GM19035 (cell line): Measurements from ENCODE around the gene AJAP1.

ENCODE experiments used
- ATAC-seq: cut with Tn5 transposase; IDR thresholded peaks from one replicate; pipeline ENCODE4 v1.9.1; 2021; ENCODE audit not compliant: unreplicated experiment

Gene AJAP1

DNA sequence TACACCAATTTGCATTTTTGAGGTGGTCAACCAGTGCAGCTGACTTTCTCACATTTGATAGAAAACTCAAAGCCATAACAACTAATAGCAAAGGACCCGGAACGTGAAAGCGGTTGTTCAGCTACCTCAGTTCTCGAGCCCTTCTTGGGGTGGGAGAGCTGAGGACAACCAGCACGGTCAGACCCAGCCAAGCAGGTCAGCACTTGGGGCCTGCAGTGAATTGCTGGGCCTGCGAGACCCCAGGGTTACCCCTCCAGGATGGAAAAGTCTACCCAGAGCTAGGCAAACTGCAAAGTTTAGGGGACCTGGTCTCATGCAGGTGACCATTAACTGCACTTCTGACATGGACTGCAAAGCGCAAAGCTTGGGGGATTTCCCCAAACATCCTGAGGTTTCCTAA is 23.8 kb upstream of the AJAP1 start:
- no peak for ATAC-seq

DNA sequence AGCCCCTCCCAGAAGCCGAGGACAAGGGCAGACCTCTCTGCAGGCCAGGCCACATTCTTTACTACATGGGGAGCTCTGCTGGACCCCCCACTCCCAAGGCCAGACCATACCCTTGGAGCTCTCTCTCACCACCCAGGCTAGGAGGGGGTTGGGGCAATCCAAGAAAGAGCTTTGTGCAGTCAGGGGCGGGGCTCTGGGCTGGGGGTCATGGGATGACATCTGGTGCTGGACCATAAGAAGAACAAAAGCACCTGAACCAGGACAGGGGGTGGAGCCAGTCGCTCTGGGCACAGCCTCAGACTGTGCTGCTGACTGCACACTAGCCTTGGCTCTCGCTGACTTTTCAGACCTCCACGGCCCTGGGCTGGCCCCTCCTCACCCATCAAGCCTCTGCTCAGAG is 23.1 kb upstream of the AJAP1 start:
- ATAC-seq = no peak

DNA sequence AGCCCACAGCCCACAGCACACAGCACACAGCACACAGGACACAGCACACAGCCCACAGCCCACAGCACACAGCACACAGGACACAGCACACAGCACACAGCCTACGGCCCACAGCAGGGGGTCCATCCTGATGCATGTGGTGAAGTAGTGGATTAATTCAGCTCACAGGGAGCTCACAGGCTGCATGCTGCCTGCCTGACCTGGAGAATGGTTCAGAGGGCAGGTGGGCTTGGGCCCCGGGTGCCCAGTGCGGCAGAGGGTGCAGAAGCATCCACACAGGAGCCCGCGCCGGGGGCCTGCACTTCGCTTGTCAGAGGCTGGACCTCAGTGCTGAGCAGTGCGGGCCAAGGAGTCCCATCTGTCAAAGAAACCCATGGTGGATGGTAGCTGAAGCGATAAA is 21.1 kb upstream of the AJAP1 start:
- no peak for ATAC-seq

DNA sequence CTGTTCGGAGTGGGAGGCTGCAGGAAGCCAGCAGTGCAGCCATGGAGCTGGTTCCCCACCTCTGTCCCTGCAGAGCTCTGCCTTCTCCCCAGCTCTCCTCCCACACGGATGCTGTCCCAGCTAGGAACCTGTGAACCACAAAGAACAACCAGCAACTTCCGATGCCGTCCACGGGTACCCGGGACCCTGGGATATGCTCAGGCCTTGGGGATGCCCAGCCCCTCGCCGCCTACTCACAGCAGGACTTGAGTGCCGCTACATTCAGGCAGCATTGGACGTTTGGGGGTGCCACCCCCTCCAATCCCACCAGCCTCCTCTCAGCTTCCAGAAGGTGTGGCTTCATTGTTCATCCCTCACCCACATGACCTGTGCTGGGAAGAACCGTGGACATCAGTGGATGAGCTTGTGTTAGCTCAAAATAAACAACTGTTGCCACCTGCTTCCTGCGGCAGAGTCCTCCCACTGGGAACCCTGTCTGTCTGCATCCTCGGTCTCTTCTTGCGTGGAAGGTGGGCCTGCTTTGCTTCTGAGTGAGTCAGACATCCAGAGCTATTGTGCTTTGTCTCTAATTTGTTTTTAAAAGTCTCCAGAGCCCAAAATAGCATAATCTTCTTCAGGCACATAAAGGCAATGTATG is 20.1 kb upstream of the AJAP1 start:
- no peak for ATAC-seq

DNA sequence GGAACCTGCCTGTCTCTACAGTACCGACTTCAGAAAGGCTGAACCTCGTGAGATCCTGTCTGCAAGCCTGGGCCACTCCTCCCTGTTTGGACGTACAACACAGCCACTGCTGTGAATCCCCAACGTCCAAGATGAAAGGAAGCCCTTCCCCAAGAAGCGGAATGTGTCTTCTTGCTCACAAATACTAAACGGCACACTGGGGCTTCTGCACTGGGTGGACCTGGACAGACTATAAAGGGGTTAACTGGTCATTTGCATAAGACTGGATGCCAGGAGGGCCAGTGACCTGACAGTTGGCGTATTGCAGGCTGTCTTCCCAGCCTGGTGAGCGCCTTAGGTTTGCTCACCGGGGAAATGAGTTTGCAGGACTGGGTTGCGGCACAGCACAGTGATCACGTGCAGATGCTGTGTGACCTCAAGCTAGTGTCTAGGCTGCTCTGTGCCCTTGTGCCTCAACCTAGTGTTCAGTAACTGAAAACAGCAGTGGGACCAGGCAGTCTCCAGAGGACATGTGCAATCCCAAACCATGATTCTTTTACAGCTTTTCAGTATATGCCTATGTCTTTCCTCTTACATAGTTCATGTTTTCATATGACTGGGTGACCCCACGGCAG is 19.5 kb upstream of the AJAP1 start:
- ATAC-seq = no peak

DNA sequence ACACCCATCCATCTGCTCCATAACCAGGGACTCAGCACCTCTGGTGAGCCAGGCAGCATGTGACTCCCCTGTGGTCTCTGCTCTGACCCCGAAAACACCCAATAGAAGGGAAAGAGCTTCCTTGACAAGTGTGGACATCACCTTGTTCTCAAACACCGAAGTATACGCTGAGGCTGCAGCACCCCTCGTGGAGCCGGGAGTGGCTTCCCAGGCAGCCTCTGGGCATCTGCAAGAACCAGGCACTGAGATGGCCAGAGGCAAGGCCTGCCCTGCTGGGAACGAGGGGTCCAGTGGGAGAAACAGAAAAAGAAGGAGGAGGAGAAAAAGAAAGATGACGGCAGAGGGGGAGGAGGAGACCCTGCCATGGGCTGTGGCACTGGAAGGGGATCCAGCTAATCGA is 18.2 kb upstream of the AJAP1 start:
- no peak for ATAC-seq

DNA sequence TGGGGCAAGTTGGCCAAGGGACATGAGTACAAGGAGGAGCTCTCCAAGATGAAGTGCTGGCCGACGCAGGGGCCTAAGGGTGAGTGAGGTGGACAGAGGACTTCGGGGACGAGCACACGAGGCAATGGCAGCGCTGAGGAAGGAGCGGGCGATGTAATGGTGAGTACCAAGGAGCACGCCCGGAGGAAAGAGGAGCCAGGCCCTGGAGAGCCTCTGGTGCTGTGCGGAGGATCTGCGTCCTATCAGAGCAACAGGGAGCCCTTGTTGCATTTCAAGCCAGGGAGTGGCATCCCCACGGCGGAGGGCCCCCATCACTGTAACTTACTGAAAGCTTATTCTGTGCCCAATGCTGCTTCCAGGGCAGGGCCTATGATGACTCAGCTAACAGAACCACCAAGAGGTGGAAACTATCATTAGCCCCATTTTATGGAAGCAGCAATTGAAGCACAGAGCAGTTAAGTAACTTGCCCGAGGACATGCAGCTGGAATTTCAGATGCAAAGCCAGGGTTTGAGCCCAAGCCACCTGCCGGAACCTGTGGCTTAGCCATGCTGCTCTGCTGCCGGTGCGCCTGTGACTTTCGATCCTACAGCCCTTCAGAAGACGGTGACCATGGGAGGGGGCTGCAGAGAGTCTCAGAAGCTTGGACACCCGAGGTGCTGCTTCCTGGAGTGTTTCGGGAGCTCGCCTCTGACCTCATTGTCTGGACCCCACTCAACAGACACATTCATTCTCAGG is 17.6 kb upstream of the AJAP1 start:
- ATAC-seq = no peak

DNA sequence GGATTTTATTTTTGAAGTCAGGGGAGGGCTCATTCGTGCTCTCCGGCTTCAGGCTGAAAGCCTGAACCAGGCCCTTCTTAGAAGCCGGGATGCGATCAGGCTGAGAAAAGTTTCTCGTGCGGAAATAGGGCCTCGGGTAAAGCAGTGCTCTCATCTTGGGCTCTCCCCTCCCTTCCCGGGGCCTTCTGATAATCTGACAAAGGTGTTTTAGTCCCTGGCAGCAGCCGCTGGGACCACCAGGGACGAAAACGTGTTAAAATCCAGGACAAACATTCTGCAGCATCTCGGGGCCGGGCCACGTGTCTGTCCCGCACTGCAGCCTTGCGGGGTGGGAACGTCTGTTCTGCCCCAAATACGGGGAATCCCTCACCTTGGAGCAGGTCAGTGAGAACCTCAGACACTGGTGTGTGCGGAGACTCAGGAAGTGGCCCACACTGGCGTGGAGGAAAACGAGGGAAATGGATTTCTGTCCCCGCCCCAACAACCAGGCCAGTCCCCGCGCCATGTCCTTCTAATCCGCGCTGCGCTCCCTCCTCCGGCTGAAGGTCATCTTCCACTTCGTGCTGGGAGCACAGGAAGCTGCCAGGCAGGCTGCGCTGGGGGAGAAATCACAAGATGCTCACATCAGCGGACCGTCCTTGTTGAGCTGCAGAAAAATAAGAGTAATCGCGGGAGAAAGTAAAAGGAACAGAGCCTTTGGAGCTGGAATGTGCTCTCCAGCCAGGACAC is 16.6 kb upstream of the AJAP1 start:
- no peak for ATAC-seq

DNA sequence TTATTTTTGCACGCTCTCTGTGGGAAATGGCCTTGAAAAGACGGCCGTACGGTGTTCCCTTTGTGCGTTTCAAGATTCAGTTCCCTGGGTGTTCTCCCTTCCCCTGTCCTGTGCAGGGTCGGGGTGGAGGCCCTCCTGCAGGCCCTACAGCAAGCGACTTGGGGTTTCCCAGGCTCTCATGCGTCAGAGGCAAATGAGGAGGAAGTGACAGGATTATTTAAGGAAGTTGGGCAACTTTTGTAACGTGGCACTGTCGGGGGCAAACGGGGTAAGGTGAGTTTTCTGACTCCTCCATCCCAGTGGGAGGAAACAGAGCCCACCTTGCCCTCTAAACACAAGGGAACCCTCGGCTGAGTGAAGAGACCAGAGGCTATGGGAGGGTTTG is 16.1 kb upstream of the AJAP1 start:
- no peak for ATAC-seq

DNA sequence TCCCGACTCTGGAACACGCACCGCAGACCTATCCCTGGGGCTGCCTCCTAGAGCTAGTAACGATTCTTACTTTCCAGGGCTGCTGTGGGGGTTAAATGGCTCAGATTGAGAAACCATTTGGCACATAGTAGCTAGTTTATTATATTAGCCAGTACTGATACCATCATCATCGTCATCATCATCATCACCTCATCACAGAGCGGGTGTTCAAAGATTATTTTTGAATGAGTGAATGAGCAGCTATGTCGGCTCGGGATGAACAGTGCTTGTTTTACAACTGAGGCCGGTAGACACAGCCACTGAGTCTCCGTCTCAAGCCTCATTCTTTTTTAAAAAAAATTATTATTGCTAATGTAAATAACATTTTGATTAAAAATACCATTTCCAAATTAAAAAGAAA is 13.5 kb upstream of the AJAP1 start:
- no peak for ATAC-seq

DNA sequence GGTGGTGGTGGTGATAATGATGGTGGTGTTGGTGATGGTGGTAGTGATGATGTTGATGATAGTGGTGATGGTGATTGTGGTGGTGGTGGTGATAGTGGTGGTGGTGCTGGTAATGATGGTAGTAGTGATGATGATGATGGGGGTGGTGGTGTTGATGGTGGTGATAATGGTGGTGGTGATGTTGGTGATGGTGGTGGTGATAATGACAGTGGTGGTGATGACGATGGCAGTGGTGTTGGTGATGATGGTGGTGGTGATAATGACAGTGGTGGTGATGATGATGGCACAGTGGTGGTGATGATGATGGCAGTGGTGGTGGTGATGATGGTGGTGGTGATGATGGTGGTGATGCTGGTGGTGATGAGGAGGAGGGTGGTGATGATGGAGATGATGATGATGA is 7.0 kb upstream of the AJAP1 start:
- no peak for ATAC-seq

DNA sequence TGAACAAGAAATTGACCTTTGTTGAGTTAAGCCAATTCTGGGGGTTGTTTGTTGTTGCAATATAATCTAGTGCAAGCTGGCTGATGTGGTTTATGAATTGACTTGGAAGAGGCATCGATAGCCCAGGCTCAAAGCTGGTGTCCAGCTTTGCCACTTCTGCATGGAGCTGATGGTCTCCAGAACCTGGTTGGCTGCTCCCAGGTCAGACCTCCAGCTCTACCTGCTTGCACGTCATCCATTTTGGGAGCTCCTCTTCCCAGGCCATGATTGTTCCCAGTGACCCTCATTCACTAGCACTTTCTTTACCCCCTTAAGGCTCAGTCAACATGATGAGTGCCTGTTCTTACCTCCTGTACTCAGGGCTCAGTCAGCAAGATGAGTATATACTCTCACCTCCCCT is 5.8 kb upstream of the AJAP1 start:
- no peak for ATAC-seq

DNA sequence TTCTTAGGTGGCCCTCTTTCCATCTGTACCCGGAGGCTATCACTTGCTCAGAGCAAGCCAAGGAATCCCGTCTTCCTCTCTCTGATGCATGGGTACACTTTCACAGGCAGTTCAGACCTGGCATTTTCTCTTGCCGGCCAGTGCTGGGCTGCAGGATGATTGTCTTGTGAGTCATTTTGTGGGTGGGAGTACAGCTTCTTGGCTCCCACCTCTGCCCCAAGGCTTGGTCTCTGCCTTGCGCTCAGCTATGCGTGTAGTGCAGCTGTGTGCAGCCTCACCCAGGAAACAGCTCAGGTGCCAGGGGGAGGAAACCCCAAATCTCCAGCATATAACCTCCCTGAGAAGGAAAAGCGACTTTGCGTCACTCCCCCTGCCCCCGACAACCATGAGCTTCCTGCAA is 3.9 kb upstream of the AJAP1 start:
- no peak for ATAC-seq

DNA sequence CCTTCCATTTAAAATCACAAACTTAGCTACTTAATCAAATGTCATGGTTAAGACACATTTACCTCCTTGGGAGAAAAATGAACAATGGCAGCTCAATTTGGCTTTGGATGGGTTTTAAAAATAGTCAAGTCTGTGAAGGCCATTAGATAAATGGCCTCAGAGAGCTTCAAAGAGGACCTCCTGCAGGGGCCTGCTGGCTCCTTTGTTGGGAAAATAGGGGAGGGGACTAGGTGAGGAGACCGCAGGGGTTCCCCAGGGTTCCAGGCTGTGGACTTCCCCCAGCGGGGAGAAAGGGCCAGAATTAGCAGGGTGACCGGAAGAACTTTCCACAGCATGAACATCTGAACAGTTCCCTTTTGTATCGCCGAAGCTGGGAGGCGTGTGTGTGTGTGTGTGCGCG is 3.4 kb upstream of the AJAP1 start:
- no peak for ATAC-seq

DNA sequence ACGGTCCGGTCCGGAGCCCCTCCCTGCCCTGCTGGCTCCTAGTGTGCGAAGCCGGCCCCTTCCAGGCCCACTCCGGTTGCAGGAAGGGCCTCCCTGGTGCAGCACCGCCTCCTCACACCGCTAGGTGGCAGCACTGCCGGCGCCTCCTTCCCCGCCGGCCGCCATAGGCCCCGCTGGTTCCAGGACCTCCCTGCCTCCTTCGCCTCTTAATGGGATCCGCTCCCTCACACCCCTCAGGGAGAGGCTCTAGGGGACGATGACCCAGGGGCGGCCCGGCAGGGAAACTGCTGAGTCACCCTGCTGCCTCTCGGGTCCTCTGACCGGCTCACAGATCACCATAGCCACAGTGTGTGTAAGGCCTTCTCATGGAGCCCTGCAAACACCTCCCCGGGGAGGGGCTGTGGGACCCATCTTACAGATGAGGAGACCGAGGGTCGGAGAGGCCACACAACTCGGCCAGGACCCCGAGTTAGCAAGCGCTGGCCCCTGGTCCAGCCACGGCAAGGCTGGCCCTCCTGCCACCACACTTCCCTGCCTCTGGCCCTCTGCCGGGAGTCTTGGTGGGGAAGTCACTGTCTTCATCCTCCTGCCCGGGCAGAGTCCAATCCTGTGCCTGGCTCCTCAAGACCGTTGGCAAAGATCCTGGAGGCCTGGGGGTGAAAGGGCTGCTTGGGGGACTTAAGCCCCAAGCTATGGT is 1.6 kb upstream of the AJAP1 start:
- peak; percentile 63 for ATAC-seq

DNA sequence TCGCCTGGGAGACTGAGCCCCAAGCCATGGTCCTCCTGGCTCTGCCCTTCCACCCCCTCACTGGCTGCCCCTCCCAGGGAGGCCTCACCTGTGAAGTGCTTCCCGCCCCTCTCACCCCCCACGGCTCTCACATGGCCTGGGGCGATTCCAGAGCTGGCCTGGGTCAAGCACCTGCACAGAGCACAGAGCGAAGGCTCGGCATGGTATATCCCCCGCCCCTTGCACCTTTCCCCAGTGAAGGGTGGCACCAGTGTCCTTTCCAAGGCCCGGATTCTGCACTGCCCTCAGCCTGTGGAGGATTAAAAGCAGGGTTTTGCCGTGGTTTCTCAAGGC is 1.1 kb upstream of the AJAP1 start:
- no peak for ATAC-seq

DNA sequence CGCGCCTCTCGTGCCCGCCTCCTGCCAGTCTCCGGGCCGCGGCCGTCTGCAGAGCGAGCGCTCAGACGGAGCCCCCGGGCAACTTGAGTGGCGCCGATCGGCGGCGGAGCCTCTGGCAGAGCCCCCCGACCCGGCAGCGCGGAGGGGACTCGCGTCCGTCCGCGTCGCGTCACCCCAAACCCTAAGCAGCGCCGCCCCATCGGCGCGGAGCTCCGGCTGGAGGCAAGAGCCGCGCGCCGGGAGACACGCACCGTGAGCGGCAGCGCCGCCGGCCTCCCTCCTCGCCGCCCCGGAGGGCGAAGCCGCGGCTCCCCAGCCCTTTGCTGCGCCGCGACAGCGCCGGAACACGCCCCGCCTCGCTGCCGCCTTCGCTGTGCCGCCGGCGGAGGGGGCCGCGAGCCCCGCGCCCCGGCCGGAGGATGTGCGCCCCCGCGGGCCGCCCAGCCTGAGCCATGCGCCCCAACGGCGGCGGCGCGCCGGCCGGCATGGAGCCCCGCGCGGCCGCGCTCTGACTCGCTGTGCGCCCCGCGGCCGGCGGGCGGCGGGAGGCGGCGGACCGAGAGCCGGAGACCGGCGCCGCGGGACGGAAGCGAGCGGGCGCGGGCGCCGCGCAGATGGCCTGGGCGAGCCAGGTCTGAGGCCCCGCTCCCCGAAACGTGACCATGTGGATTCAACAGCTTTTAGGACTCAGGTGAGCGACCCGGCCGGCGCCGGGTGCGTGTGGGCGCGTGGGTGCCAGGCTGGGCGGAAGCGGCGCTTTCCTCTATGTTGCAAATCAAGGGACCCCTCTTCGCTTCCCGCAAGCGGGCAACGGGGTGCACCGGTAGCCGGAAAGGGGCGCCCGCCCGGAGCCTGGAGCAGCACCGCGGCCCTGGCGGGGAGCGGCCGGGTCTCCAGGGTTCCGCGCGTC is 610 bp downstream of the AJAP1 start:
- ATAC-seq = no peak

DNA sequence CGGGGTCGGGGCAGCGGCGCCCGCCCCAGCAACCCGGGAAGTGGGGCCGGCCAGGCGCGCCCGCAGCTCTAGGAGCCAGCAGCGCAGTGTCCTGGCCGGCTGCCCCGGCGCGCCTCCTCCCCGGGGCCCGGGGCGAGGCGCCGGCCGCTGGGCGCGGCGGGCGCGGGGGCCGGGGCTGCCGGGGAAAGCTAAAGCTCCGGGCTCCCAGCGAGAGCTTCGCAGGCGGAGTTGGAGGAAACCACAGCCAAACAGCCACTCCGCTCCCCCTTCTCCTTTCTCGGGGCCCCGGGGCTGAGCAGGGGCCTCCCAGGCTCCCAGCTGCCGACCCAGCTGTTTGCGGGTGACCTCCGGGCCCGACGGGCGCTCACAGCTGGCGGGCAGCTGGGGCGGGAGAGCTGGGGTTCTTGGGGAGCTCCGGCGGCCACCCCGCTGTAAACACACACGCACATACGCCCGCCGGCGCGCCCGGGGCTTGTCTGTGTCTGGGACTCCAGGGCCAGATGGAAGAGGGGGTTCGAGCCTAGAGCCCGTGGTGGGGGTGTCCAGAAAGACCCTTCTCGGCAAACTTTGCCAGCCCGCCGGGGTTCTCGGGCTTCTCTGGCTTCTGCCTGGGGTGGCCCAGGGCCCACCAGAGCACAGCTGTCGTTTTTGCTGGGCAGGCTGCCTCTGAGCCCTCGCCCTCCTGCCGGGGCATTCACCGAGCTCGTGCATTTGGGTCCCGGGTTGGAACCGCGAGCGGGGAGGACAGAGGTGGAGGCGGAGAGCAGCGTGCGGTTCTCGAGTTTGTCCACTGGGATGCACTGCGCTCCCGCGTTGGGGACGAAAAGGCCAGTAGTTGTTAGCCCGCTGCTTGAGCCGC is 1.5 kb downstream of the AJAP1 start:
- ATAC-seq = no peak

DNA sequence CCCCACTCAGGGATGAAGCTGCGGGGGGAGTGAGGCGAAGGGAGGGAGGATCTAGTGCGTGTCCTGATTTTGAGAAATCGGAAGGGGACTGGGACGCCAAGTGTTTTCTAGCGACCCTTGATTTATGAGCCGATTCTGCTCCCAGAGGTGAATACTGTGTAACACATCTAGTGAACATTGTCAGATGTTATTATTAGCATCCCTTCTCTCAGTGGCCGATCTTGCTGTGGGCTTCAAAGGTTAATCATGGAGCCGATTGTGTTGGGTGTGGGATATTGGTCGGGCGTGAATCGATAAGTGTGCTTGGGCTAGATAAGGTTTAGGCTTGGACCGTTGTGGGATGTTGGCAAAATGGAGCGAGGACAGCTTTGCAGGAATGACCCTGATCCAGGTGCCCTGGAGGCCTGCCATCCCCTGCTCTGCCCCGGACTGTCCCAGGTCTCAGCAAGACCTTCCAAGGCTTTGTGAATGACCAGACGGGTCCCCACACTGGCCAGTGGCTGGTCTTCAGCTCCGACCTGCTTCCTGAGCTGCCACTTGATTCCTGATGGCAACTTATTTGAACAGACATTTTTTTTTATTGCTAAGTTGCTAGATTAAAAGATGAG is 2.2 kb downstream of the AJAP1 start:
- ATAC-seq = no peak
